ENCODE results near the gene CARD11. TPM values are rescaled to one million over a fixed set of nuclear protein-coding genes. Genes with fewer than 3 reads are reported as not detected.

CARD11 gene
- total RNA-seq, 6 experiments from 2014 or later, result not detected

- Mint-ChIP-seq H3K4me3 (no peak overlapping the region), H3K4me1 (ENCODE audit: low read depth) (no peaks in the 10 kb centered on the region), H3K36me3 (ENCODE audit: low read depth) (no peaks in the 10 kb centered on the region; the same call in 1 of the 2 replicates), H3K27ac (no peak overlapping the region), H3K9me3 (peaks cover 16% of the 10 kb centered on the region), H3K27me3 (ENCODE audit: insufficient read depth) (no peaks in the 10 kb centered on the region; the same call in none of the 2 replicates)
- DNase-seq, result no peak
- no peak for TF ChIP-seq CTCF (IDR thresholded peaks at IDR 0.05)
Observed at GRCh38 chr7:2993396-2993795, 50.3 kb downstream of the CARD11 start.

- H3K4me3 Mint-ChIP-seq, result no peak overlapping the region
- no peak for DNase-seq
- no peak overlapping the region for H3K27ac Mint-ChIP-seq
- no peaks in the 10 kb centered on the region for H3K4me1 Mint-ChIP-seq (ENCODE audit: low read depth)
- no peaks in the 10 kb centered on the region; the same call in 1 of the 2 replicates for H3K36me3 Mint-ChIP-seq (ENCODE audit: low read depth)
- TF ChIP-seq CTCF (IDR thresholded peaks at IDR 0.05), result no peak
- peaks cover 2% of the 10 kb centered on the region for H3K27me3 Mint-ChIP-seq (ENCODE audit: insufficient read depth)
- H3K9me3 Mint-ChIP-seq, result peaks cover 11% of the 10 kb centered on the region; the same call in 1 of the 2 replicates
Observed at GRCh38 chr7:2990949-2991470, 52.7 kb downstream of the CARD11 start.

GRCh38 chr7:2986561-2986960, 57.1 kb downstream of the CARD11 start:
- Mint-ChIP-seq H3K27ac (no peak overlapping the region), H3K4me1 (ENCODE audit: low read depth) (no peaks in the 10 kb centered on the region), H3K4me3 (no peak overlapping the region), H3K9me3 (peaks cover 11% of the 10 kb centered on the region; the same call in 1 of the 2 replicates), H3K27me3 (ENCODE audit: insufficient read depth) (peaks cover 7% of the 10 kb centered on the region), H3K36me3 (ENCODE audit: low read depth) (no peaks in the 10 kb centered on the region)
- TF ChIP-seq CTCF (IDR thresholded peaks at IDR 0.05), result no peak
- DNase-seq, result no peak

GRCh38 chr7:2985866-2986265, 57.8 kb downstream of the CARD11 start:
- no peak for TF ChIP-seq CTCF (IDR thresholded peaks at IDR 0.05)
- H3K4me3 Mint-ChIP-seq, result no peak overlapping the region
- no peak overlapping the region for H3K27ac Mint-ChIP-seq

GRCh38 chr7:2984091-2984490, 59.6 kb downstream of the CARD11 start:
- Mint-ChIP-seq H3K36me3 (ENCODE audit: low read depth) (no peaks in the 10 kb centered on the region), H3K4me3 (no peak overlapping the region), H3K9me3 (peaks cover 9% of the 10 kb centered on the region; the same call in 1 of the 2 replicates), H3K27me3 (ENCODE audit: insufficient read depth) (peaks cover 9% of the 10 kb centered on the region), H3K4me1 (ENCODE audit: low read depth) (no peaks in the 10 kb centered on the region), H3K27ac (no peak overlapping the region)
- TF ChIP-seq CTCF (IDR thresholded peaks at IDR 0.05), result no peak
- DNase-seq, result no peak

More at GRCh38 chr7:2985866-2986265, 57.8 kb downstream of the CARD11 start:
- Mint-ChIP-seq H3K4me1 (ENCODE audit: low read depth) (no peaks in the 10 kb centered on the region), H3K36me3 (ENCODE audit: low read depth) (no peaks in the 10 kb centered on the region), H3K27me3 (ENCODE audit: insufficient read depth) (peaks cover 7% of the 10 kb centered on the region), H3K9me3 (peaks cover 5% of the 10 kb centered on the region; the same call in 1 of the 2 replicates)
- no peak for DNase-seq

Data from HFFc6 (cell line).